GM12801 (cell line): Measurements from ENCODE around the gene MARVELD1.

Experiments
- CTCF ChIP-seq: IDR thresholded peaks from one replicate; pipeline ENCODE4 v1.5.1; 2011; ENCODE audit warnings: control low read depth; ENCODE audit not compliant: insufficient read length; ENCODE audit errors: extremely low read depth

Gene MARVELD1

GRCh38 chr10:97762056-97762455 is 48.5 kb downstream of the MARVELD1 start:
- TF ChIP-seq CTCF, result no peak

GRCh38 chr10:97762816-97763215 is 49.3 kb downstream of the MARVELD1 start:
- no peak for TF ChIP-seq CTCF

- no peak for TF ChIP-seq CTCF
These were observed 49.9 kb downstream of the MARVELD1 start for GRCh38 chr10:97763411-97763810.

- TF ChIP-seq CTCF, result no peak
These were observed 50.4 kb downstream of the MARVELD1 start for GRCh38 chr10:97763947-97764346.

GRCh38 chr10:97764519-97764931 is 51.0 kb downstream of the MARVELD1 start:
- TF ChIP-seq CTCF, result no peak

- no peak for TF ChIP-seq CTCF
These were observed 51.7 kb downstream of the MARVELD1 start for GRCh38 chr10:97765201-97765600.

- no peak for TF ChIP-seq CTCF
These were observed 52.7 kb downstream of the MARVELD1 start for GRCh38 chr10:97766106-97766810.
